ENCODE data around the gene IGF2BP3. TPM values are rescaled to one million over a fixed set of nuclear protein-coding genes. Genes with fewer than 3 reads are reported as not detected.

The IGF2BP3 gene
- total and polyA plus RNA-seq, 12 donors: 0.03 to 67.4 (median 0.68) TPM; not detected in 3

- Histone ChIP-seq H3K9me3 (replicated peaks in 1 of 3) (no peaks in the 10 kb centered on the region), H3K27me3 (no peaks in the 10 kb centered on the region), H3K36me3 (replicated peaks in 1 of 2) (no peaks in the 10 kb centered on the region), H3K4me3 (no peak overlapping the region), H3K27ac (no peak overlapping the region), H3K4me1 (replicated peaks in 1 of 2) (no peaks in the 10 kb centered on the region)
- DNase-seq: no peak
- WGBS, 4 donors: 57 to 83% (median 75%) methylated on average over 8 of the region's 8 CpGs
- intact Hi-C loops (cut with DNase I): no loop called here
- no peak for TF ChIP-seq POLR2A (IDR thresholded peaks at IDR 0.05)
- TF ChIP-seq, protein P1, sequence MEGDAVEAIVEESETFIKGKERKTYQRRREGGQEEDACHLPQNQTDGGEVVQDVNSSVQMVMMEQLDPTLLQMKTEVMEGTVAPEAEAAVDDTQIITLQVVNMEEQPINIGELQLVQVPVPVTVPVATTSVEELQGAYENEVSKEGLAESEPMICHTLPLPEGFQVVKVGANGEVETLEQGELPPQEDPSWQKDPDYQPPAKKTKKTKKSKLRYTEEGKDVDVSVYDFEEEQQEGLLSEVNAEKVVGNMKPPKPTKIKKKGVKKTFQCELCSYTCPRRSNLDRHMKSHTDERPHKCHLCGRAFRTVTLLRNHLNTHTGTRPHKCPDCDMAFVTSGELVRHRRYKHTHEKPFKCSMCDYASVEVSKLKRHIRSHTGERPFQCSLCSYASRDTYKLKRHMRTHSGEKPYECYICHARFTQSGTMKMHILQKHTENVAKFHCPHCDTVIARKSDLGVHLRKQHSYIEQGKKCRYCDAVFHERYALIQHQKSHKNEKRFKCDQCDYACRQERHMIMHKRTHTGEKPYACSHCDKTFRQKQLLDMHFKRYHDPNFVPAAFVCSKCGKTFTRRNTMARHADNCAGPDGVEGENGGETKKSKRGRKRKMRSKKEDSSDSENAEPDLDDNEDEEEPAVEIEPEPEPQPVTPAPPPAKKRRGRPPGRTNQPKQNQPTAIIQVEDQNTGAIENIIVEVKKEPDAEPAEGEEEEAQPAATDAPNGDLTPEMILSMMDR (IDR thresholded peaks at IDR 0.05): no peak
Measured at GRCh38 chr7:23346316-23346715, 124.0 kb downstream of the IGF2BP3 start.

DNA sequence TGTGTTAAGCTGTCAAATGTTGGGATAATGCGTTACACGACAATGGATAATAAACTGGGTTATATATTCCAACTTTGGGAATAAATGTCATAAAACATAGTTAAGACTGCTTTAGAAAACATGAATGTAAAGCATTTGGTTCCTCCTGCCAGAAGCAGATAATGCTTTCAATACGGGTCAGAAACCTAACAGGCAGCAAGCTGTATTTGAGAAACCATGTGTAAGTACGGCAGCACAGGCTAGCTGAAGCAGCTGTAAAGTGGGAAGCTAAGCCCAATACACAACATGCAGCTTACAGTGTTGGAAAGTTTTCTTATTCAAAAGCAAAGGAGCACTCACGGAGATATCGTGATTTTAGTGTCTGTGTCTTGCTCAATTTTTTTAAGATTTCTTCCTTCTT is 124.7 kb downstream of the IGF2BP3 start:
- Histone ChIP-seq H3K4me1 (replicated peaks in 1 of 2) (no peaks in the 10 kb centered on the region), H3K27me3 (no peaks in the 10 kb centered on the region), H3K4me3 (no peak overlapping the region), H3K27ac (no peak overlapping the region), H3K9me3 (replicated peaks in 1 of 3) (no peaks in the 10 kb centered on the region), H3K36me3 (replicated peaks in 1 of 2) (no peaks in the 10 kb centered on the region)
- WGBS, 4 donors: 78 to 86% (median 80%) methylated on average over 6 of the region's 6 CpGs
- DNase-seq: no peak
- intact Hi-C loops (cut with DNase I): no loop called here
- no peak for TF ChIP-seq POLR2A (IDR thresholded peaks at IDR 0.05)
- TF ChIP-seq, protein P1 (IDR thresholded peaks at IDR 0.05): no peak

GRCh38 chr7:23343806-23344475 is 126.3 kb downstream of the IGF2BP3 start:
- intact Hi-C loops (cut with DNase I): no loop called here
- no peaks in the 10 kb centered on the region for H3K36me3 ChIP-seq (replicated peaks in 1 of 2)
- TF ChIP-seq POLR2A (IDR thresholded peaks at IDR 0.05): no peak
- TF ChIP-seq, protein P1 (IDR thresholded peaks at IDR 0.05): no peak
- no peaks in the 10 kb centered on the region for H3K27me3 ChIP-seq
- H3K4me1 ChIP-seq (replicated peaks in 1 of 2): no peaks in the 10 kb centered on the region
- 79 to 87% (median 81%) methylated on average over 9 of the region's 9 CpGs for WGBS, 4 donors
- no peak overlapping the region for H3K27ac ChIP-seq
- no peaks in the 10 kb centered on the region for H3K9me3 ChIP-seq (replicated peaks in 1 of 3)
- H3K4me3 ChIP-seq: no peak overlapping the region
- no peak for DNase-seq

- no peak for DNase-seq
- Histone ChIP-seq H3K36me3 (replicated peaks in 1 of 2) (no peaks in the 10 kb centered on the region), H3K9me3 (replicated peaks in 1 of 3) (no peaks in the 10 kb centered on the region), H3K4me3 (no peak overlapping the region), H3K27me3 (no peaks in the 10 kb centered on the region), H3K4me1 (replicated peaks in 1 of 2) (no peaks in the 10 kb centered on the region), H3K27ac (no peak overlapping the region)
- intact Hi-C loops (cut with DNase I): no loop called here
- TF ChIP-seq, protein P1 (IDR thresholded peaks at IDR 0.05): no peak
- TF ChIP-seq POLR2A (IDR thresholded peaks at IDR 0.05): no peak
Measured at GRCh38 chr7:23343102-23343501, 127.2 kb downstream of the IGF2BP3 start.
